H9 (cell line): ENCODE results near the gene NAT16. TPM values are rescaled to one million over a fixed set of nuclear protein-coding genes. Genes with fewer than 3 reads are reported as not detected.

ENCODE experiments used
- DNase-seq: peaks from one replicate; pipeline ENCODE4 v3.0.0-alpha.2; 2017
- H2AFZ ChIP-seq: one replicate; pipeline ENCODE4 v1.6.1; 2013; ENCODE audit warnings: mild to moderate bottlenecking, low read length, control low read depth, moderate library complexity
- H2AK5ac ChIP-seq: 2 replicates; pipeline ENCODE4 v1.6.1; 2013; ENCODE audit warnings: low read length, control low read depth, mixed read lengths; ENCODE audit not compliant: insufficient read length
- H2BK120ac ChIP-seq: one replicate; pipeline ENCODE4 v1.6.1; 2013; ENCODE audit warnings: low read depth, mild to moderate bottlenecking, low read length, control low read depth, inconsistent platforms; ENCODE audit not compliant: poor library complexity, severe bottlenecking
- H2BK12ac ChIP-seq: 2 replicates; pipeline ENCODE4 v1.6.1; 2013; ENCODE audit warnings: low read length, control low read depth, mixed read lengths, low read depth; ENCODE audit not compliant: insufficient read length
- H2BK15ac ChIP-seq: 2 replicates; pipeline ENCODE4 v1.6.1; 2013; ENCODE audit warnings: low read depth, low read length, control low read depth
- H2BK20ac ChIP-seq: one replicate; pipeline ENCODE4 v1.6.1; 2013; ENCODE audit warnings: low read depth, mild to moderate bottlenecking, low read length, control low read depth, inconsistent platforms; ENCODE audit not compliant: poor library complexity, severe bottlenecking
- H2BK5ac ChIP-seq: 2 replicates; pipeline ENCODE4 v1.6.1; 2013; ENCODE audit warnings: low read length, control low read depth, mixed read lengths; ENCODE audit not compliant: insufficient read length
- H3K14ac ChIP-seq: 2 replicates; pipeline ENCODE4 v1.6.1; 2013; ENCODE audit warnings: low read length, control low read depth; ENCODE audit not compliant: insufficient read depth
- H3K18ac ChIP-seq: 2 replicates; pipeline ENCODE4 v1.6.1; 2013; ENCODE audit warnings: low read depth, mild to moderate bottlenecking, mixed read lengths, low read length, control low read depth; ENCODE audit not compliant: insufficient read length
- H3K23ac ChIP-seq: 2 replicates; pipeline ENCODE4 v1.6.1; 2013; ENCODE audit warnings: low read length, control low read depth, mixed read lengths, low read depth; ENCODE audit not compliant: insufficient read length
- H3K23me2 ChIP-seq: 2 replicates; pipeline ENCODE4 v1.6.1; 2013; ENCODE audit warnings: low read depth, mild to moderate bottlenecking, mixed read lengths, low read length, control low read depth; ENCODE audit not compliant: insufficient read length, poor library complexity, severe bottlenecking
- H3K27ac ChIP-seq: 2 replicates; pipeline ENCODE4 v1.5.1; 2013; ENCODE audit warnings: low read length, control low read depth, mixed read lengths, low read depth; ENCODE audit not compliant: insufficient read length
- H3K27me3 ChIP-seq: 2 replicates; pipeline ENCODE4 v1.6.1; 2013; ENCODE audit warnings: low read length, control low read depth, inconsistent platforms; ENCODE audit not compliant: insufficient read depth
- H3K4ac ChIP-seq: 2 replicates; pipeline ENCODE4 v1.6.1; 2013; ENCODE audit warnings: low read depth, mild to moderate bottlenecking, control low read depth, inconsistent platforms, low read length, moderate library complexity
- H3K4me1 ChIP-seq: 2 replicates; pipeline ENCODE4 v1.6.1; 2013; ENCODE audit warnings: low read length, control low read depth, inconsistent platforms; ENCODE audit not compliant: insufficient read depth
- H3K4me2 ChIP-seq: 2 replicates; pipeline ENCODE4 v1.6.1; 2013; ENCODE audit warnings: low read length, control low read depth, mixed read lengths; ENCODE audit not compliant: insufficient read length, insufficient read depth
- H3K56ac ChIP-seq: 2 replicates; pipeline ENCODE4 v1.6.1; 2013; ENCODE audit warnings: low read depth, mild to moderate bottlenecking, mixed read lengths, low read length, control low read depth; ENCODE audit not compliant: insufficient read length
- H3K79me1 ChIP-seq: 2 replicates; pipeline ENCODE4 v1.6.1; 2013; ENCODE audit warnings: low read depth, mild to moderate bottlenecking, moderate library complexity, low read length, control low read depth, inconsistent platforms; ENCODE audit not compliant: insufficient read depth, poor library complexity, severe bottlenecking
- H3K79me2 ChIP-seq: 2 replicates; pipeline ENCODE4 v1.6.1; 2013; ENCODE audit warnings: low read length, control low read depth, inconsistent platforms; ENCODE audit not compliant: insufficient read depth
- H3K9ac ChIP-seq: 2 replicates; pipeline ENCODE4 v1.6.1; 2013; ENCODE audit warnings: low read length, control low read depth, mixed read lengths; ENCODE audit not compliant: insufficient read length; ENCODE audit errors: extremely low read depth
- H3K9me3 ChIP-seq: one replicate; pipeline ENCODE4 v1.6.1; 2013; ENCODE audit warnings: low read depth, low read length, inconsistent platforms; ENCODE audit not compliant: control insufficient read depth
- H3T11ph ChIP-seq: one replicate; pipeline ENCODE4 v1.6.1; 2013; ENCODE audit warnings: mild to moderate bottlenecking, low read length, control low read depth, inconsistent platforms
- H4K20me1 ChIP-seq: one replicate; pipeline ENCODE4 v1.6.1; 2013; ENCODE audit not compliant: control insufficient read depth, insufficient read length, insufficient read depth
- H4K5ac ChIP-seq: 2 replicates; pipeline ENCODE4 v1.6.1; 2013; ENCODE audit warnings: low read depth, mild to moderate bottlenecking, mixed read lengths, low read length, control low read depth; ENCODE audit not compliant: insufficient read length
- H4K8ac ChIP-seq: replicated peaks from 2 replicates; pipeline ENCODE4 v1.6.1; 2013; ENCODE audit warnings: low read length, control low read depth, mixed read lengths, low read depth; ENCODE audit not compliant: insufficient read length
- H4K91ac ChIP-seq: 2 replicates; pipeline ENCODE4 v1.6.1; 2013; ENCODE audit warnings: low read depth, mild to moderate bottlenecking, moderate library complexity, mixed read lengths, low read length, control low read depth; ENCODE audit not compliant: insufficient read length
- H3K27ac Mint-ChIP-seq, 3 experiments: 2 replicates in 2 of 3; 3 replicates in 1 of 3; pipeline ENCODE4 v1.8.0; 2020 to 2021; ENCODE audit warnings: mixed read lengths in 3 of 3, mild to moderate bottlenecking in 1 of 3, moderate library complexity in 1 of 3
- H3K27me3 Mint-ChIP-seq: 2 replicates; pipeline ENCODE4 v1.8.0; 2021; ENCODE audit warnings: low read depth, mild to moderate bottlenecking, moderate library complexity, mixed read lengths
- H3K36me3 Mint-ChIP-seq, 3 experiments: 2 replicates in 2 of 3; 3 replicates in 1 of 3; pipeline ENCODE4 v1.8.0; 2020 to 2021; ENCODE audit warnings: low read depth in 3 of 3, mixed read lengths in 3 of 3; ENCODE audit not compliant: insufficient read depth in 1 of 3
- H3K4me1 Mint-ChIP-seq, 2 experiments: 2 replicates each; pipeline ENCODE4 v1.8.0; 2020; ENCODE audit warnings: mixed read lengths in 2 of 2
- H3K4me3 Mint-ChIP-seq, 2 experiments: 2 replicates in 1 of 2; 3 replicates in 1 of 2; pipeline ENCODE4 v1.8.0; 2020 to 2021; ENCODE audit warnings: mild to moderate bottlenecking in 2 of 2, mixed read lengths in 2 of 2, moderate library complexity in 1 of 2
- H3K9me3 Mint-ChIP-seq, 2 experiments: 2 replicates in 1 of 2; 3 replicates in 1 of 2; pipeline ENCODE4 v1.8.0; 2020; ENCODE audit warnings: mild to moderate bottlenecking in 2 of 2, mixed read lengths in 2 of 2, moderate library complexity in 1 of 2
- WGBS: extraction: QIAGEN DNeasy Blood & Tissue Kit; methylation state at CpG from one replicate; pipeline ENCODE4 v1.1.7; 2013; ENCODE audit warnings: missing lambda C conversion rate, low lambda C conversion rate, mixed read lengths; ENCODE audit not compliant: insufficient read length; ENCODE audit errors: extremely low coverage; 5-methylcytosine and 5-hydroxymethylcytosine counted together
- total RNA-seq: library from RNA; stranded (reverse); gene quantifications from 2 replicates; pipeline ENCODE4 v1.2.1, GENCODE V29; 2021
- TF ChIP-seq, protein P1 (sequence below): fragments of 200-600 bp; sonication (generic); conservative IDR thresholded peaks from 3 replicates; pipeline ENCODE4 v1.8.0; 2021; ENCODE audit warnings: antibody characterized with exemption, mild to moderate bottlenecking

Gene NAT16
- total RNA-seq, 1 experiment from 2014 or later = 0.50 TPM

DNA sequence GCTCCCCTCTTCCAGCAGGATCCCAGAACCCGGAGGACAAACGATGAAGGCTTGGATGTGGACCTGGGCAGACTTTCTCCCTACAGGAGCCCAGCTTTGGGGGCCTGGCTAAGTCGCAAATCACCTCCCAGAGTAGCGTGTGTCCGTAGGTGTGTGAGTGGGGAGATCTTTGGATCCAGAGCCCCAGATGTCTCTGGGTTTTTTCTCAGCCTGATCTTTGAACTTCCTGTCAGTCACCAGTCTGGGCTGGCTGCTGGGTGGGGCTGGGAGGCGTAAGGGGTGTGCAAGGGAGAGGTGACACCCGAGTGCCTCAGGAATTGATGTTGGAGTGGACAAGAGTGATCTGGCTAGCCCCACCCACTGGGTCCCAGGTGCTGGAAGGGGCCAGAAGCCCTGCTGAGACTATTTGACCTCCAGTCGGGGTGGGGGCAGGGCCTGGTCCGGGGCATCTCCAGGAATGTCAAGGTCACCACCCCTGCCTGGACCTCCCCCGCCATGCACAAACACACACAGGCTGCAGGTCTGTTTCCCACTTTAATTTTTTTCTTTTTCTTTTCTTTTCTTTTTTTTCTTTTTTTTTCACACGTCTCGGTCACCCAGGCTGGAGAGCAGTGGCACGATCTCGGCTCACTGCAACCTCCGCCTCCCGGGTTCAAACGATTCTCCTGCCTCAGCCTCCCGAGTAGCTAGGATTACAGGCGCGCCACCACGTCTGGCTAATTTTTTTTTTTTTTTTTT, 20.9 kb upstream of the NAT16 start, which contains the start of gene MOGAT3:
MOGAT3 (minus strand) TSS at position 175 of the 738 bp plus-strand sequence. CDS start 182 bp downstream, outside the sequence.
- WGBS = no CpG with 5 or more reads among the region's 21 CpGs
- H3K4me3 Mint-ChIP-seq = peak within 1 kb of the TSS; percentile 52 to 67
- no peak within 1 kb of the TSS for H3K9ac ChIP-seq

More for the DNA sequence above, 20.9 kb upstream of the NAT16 start, which contains the start of gene MOGAT3:
- Histone ChIP-seq H3K14ac (peak within 1 kb of the TSS; percentile 10), H3K18ac (peak within 1 kb of the TSS; percentile 5), H2BK12ac (no peak within 1 kb of the TSS), H3K9me3 (no peaks in the 10 kb centered on the region), H3K79me1 (no peaks in the 10 kb centered on the region), H4K5ac (no peak within 1 kb of the TSS), H2BK15ac (no peak within 1 kb of the TSS), H4K8ac (no peak within 1 kb of the TSS), H2BK20ac (no peak within 1 kb of the TSS), H3K56ac (no peak within 1 kb of the TSS), H4K20me1 (no peaks in the 10 kb centered on the region), H3T11ph (no peak within 1 kb of the TSS), H2AK5ac (no peak within 1 kb of the TSS), H3K27ac (no peak within 1 kb of the TSS), H3K4ac (no peak within 1 kb of the TSS), H2BK5ac (no peak within 1 kb of the TSS), H3K27me3 (no peaks in the 10 kb centered on the region), H2AFZ (no peak within 1 kb of the TSS), H4K91ac (no peak within 1 kb of the TSS), H3K4me2 (peak within 1 kb of the TSS; percentile 23), H3K4me1 (no peaks in the 10 kb centered on the region; the same call in 1 of the 2 replicates), H3K79me2 (no peaks in the 10 kb centered on the region), H3K23ac (no peak within 1 kb of the TSS), H3K23me2 (peaks cover 3% of the 10 kb centered on the region), H2BK120ac (no peak within 1 kb of the TSS)
- Mint-ChIP-seq H3K36me3 (peaks cover 0 to 8% (median 4%) of the 10 kb centered on the region in 3 experiments; a peak in 3 of 7 replicates), H3K27ac (peak within 1 kb of the TSS in 2 of 3 experiments; percentile 4 to 75; a peak in 3 of 7 replicates), H3K27me3 (peaks cover 12% of the 10 kb centered on the region), H3K9me3 (no peaks in the 10 kb centered on the region), H3K4me1 (peaks cover 14 to 19% of the 10 kb centered on the region in 2 experiments)
- peak; percentile 58 for DNase-seq
- TF ChIP-seq, protein P1, sequence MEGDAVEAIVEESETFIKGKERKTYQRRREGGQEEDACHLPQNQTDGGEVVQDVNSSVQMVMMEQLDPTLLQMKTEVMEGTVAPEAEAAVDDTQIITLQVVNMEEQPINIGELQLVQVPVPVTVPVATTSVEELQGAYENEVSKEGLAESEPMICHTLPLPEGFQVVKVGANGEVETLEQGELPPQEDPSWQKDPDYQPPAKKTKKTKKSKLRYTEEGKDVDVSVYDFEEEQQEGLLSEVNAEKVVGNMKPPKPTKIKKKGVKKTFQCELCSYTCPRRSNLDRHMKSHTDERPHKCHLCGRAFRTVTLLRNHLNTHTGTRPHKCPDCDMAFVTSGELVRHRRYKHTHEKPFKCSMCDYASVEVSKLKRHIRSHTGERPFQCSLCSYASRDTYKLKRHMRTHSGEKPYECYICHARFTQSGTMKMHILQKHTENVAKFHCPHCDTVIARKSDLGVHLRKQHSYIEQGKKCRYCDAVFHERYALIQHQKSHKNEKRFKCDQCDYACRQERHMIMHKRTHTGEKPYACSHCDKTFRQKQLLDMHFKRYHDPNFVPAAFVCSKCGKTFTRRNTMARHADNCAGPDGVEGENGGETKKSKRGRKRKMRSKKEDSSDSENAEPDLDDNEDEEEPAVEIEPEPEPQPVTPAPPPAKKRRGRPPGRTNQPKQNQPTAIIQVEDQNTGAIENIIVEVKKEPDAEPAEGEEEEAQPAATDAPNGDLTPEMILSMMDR = no peak
